GM12865 (cell line): ENCODE measurements around the gene AK2.

Experiments used
- DNase-seq: peaks from one replicate; pipeline ENCODE4 v3.0.0; 2010; ENCODE audit warnings: low read depth
- H3K4me3 ChIP-seq: 2 replicates; pipeline ENCODE4 v1.5.1; 2011; ENCODE audit warnings: mild to moderate bottlenecking, low read depth, low read length, control low read depth
- TF ChIP-seq, protein P1 (sequence below): IDR thresholded peaks from 2 replicates; pipeline ENCODE4 v1.5.1; 2011; ENCODE audit warnings: low read length, control low read depth, low read depth, inconsistent platforms; ENCODE audit not compliant: insufficient read depth; ENCODE audit errors: missing control alignments

The AK2 gene

DNA sequence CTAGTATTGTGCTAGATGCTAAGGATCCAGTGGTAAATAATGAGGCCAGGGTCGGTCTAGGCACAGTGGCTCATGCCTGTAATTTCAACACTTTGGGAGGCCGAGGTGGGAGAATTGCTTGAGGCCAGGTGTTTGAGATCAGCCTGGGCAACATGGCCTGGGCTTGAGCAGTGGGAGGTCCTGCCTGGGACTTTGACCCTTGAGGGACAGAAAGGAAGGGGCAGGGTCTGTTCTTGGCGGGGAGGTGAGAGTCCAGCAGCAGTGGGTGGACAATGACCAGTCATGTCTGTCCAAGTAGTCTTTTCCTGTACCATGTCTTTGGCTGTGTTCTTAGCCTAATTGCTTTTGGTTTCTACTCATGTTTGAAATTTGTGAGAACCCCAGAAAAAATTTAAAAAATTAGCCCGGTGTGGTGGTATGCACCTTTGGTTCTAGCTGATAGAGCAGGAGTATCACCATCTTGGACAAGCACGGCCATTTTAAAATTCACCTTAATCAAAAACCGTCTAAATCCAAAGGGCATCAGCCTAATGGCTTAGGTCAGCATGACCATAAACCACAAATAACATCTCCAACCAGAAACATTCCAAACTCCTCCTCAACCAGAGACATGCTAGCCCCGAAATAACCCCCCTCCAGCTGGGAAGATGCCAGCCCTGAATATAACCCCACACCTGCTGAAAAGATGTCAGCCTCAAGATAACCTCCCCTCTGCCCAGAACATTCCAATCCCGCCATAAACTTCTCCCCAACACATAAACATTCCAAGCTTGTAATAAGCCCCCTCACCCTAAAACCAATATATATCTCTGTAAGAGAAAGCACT lies 6.8 kb upstream of the AK2 start:
- no peak for DNase-seq
- TF ChIP-seq, protein P1, sequence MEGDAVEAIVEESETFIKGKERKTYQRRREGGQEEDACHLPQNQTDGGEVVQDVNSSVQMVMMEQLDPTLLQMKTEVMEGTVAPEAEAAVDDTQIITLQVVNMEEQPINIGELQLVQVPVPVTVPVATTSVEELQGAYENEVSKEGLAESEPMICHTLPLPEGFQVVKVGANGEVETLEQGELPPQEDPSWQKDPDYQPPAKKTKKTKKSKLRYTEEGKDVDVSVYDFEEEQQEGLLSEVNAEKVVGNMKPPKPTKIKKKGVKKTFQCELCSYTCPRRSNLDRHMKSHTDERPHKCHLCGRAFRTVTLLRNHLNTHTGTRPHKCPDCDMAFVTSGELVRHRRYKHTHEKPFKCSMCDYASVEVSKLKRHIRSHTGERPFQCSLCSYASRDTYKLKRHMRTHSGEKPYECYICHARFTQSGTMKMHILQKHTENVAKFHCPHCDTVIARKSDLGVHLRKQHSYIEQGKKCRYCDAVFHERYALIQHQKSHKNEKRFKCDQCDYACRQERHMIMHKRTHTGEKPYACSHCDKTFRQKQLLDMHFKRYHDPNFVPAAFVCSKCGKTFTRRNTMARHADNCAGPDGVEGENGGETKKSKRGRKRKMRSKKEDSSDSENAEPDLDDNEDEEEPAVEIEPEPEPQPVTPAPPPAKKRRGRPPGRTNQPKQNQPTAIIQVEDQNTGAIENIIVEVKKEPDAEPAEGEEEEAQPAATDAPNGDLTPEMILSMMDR, result no peak
- H3K4me3 ChIP-seq, result no peak overlapping the region

DNA sequence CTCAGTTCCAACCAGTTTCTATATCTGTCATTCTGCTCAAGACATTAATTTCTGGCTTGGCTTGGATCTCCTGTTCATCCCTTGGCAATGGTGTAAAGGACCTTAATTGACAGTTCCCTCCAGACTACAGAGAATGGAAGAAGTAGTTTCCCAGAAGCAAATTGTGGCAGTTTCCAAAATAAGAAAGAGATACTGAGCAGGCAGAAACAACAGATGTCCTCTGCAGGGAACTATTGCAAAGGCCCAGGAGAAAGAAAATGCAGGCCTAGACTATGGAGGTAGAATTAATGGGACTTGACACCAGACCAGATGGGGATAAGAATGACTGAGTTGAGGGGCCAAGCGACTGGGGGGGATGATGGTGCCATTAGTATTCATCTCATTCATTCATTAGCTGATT lies 6.1 kb upstream of the AK2 start:
- TF ChIP-seq, protein P1, result no peak
- H3K4me3 ChIP-seq, result no peak overlapping the region
- DNase-seq, result no peak

DNA sequence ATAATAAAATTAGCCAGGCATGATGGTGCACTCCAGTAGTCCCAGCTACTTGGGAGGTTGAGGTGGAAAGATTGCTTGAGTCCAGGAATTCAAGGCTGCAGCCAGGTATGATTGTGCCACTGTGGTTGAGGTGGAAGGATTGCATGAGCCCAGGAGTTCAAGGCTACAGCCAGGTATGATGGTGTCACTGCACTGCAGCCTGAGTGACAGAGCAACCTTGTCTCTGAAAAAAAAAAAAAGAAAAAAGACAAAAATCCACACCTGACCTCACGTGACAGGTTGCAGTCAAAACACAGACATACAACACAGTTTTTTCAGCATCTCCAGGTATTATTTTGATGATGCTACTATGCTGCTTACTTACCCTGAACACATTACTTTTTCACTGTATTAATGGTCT lies 4.3 kb upstream of the AK2 start:
- DNase-seq, result no peak
- TF ChIP-seq, protein P1, result no peak
- no peak overlapping the region for H3K4me3 ChIP-seq

DNA sequence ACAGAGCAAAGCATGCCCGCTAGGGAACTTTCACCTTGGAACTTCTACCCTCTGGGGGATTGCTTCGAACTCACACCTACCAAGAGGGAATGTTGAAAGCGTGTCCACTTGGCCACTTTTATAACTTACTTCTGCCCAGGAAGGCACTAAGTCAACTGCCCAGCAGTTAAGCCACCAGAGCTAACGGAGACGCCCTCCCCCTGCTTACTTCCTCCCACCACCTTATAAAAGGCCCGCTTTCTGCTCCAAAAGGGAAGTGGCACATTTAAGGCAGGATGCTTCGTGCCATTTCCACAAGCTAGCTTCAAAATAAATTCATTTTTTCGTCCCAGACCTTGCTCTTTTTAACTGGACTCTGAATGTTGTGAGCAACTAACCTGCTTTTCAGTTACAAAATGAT lies 3.2 kb upstream of the AK2 start:
- peak; percentile 21 for DNase-seq
- no peak overlapping the region for H3K4me3 ChIP-seq
- TF ChIP-seq, protein P1, result no peak

DNA sequence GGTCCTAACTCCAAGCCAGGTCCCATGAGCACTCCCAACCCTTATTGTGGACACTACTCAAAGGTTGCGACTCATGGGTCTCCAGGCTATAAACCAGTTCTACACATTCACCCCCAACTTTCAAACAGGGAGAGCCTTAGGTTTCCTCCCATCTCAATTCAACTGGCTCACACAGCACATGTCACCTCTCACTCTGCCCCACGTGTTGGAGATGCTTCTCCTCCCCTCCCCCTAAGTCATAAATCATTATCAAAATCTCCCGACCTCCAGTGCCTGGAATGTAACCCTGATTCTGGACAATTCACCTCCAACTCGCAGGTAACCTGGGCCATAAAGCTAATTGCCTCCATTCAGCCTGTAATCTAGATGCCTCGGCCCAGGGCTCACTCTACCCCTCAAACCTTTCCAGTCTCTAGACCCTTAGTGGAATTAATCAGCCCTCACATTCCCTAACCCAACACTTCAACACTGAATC lies 595 bp downstream of the AK2 start:
- H3K4me3 ChIP-seq, result peak overlapping the region; percentile 91
- DNase-seq, result peak; percentile 49
- TF ChIP-seq, protein P1, result no peak

DNA sequence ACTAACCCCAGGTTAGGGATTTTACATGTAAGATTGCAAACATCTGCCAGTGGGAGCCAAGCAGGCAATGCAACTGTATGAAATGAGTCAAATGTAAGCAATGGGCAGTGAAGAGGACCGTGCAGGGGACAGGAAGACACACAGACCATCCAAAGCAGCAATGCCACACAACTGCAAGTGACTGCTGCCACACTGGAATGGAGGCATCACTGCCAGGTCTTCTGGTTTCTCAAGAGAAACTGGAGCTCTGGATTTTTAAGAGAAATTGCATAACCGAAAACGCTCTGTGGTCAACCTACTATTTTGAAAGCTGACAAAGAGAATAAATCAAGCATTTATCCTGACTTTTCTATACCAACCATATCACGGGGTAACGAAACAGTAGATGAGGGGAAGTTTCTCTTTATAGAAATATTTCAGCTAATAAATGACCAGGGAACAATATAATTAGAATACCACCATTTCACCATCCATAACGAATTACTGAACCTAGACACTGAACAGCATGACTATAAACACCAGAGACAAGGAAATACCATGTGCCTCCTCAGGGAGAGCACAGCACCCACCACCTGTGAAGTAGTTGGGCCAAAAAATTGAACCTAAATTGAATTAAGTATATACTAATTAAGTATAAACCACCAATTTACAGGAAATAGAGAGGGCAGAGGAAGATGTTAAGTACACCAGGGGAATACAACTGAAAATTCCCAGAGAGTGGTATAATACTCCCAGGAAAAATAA lies 4.4 kb downstream of the AK2 start:
- no peak overlapping the region for H3K4me3 ChIP-seq
- TF ChIP-seq, protein P1, result no peak
- DNase-seq, result no peak
